H9 (cell line): ENCODE data around the gene SRPK2. TPM values are rescaled to one million over a fixed set of nuclear protein-coding genes. Genes with fewer than 3 reads are reported as not detected.

Source experiments
- DNase-seq: peaks from one replicate; pipeline ENCODE4 v3.0.0-alpha.2; 2017
- H2AFZ ChIP-seq: one replicate; pipeline ENCODE4 v1.6.1; 2013; ENCODE audit warnings: mild to moderate bottlenecking, low read length, control low read depth, moderate library complexity
- H2AK5ac ChIP-seq: 2 replicates; pipeline ENCODE4 v1.6.1; 2013; ENCODE audit warnings: low read length, control low read depth, mixed read lengths; ENCODE audit not compliant: insufficient read length
- H2BK120ac ChIP-seq: one replicate; pipeline ENCODE4 v1.6.1; 2013; ENCODE audit warnings: low read depth, mild to moderate bottlenecking, low read length, control low read depth, inconsistent platforms; ENCODE audit not compliant: poor library complexity, severe bottlenecking
- H2BK12ac ChIP-seq: 2 replicates; pipeline ENCODE4 v1.6.1; 2013; ENCODE audit warnings: low read length, control low read depth, mixed read lengths, low read depth; ENCODE audit not compliant: insufficient read length
- H2BK15ac ChIP-seq: 2 replicates; pipeline ENCODE4 v1.6.1; 2013; ENCODE audit warnings: low read depth, low read length, control low read depth
- H2BK20ac ChIP-seq: one replicate; pipeline ENCODE4 v1.6.1; 2013; ENCODE audit warnings: low read depth, mild to moderate bottlenecking, low read length, control low read depth, inconsistent platforms; ENCODE audit not compliant: poor library complexity, severe bottlenecking
- H2BK5ac ChIP-seq: 2 replicates; pipeline ENCODE4 v1.6.1; 2013; ENCODE audit warnings: low read length, control low read depth, mixed read lengths; ENCODE audit not compliant: insufficient read length
- H3K14ac ChIP-seq: 2 replicates; pipeline ENCODE4 v1.6.1; 2013; ENCODE audit warnings: low read length, control low read depth; ENCODE audit not compliant: insufficient read depth
- H3K18ac ChIP-seq: 2 replicates; pipeline ENCODE4 v1.6.1; 2013; ENCODE audit warnings: low read depth, mild to moderate bottlenecking, mixed read lengths, low read length, control low read depth; ENCODE audit not compliant: insufficient read length
- H3K23ac ChIP-seq: 2 replicates; pipeline ENCODE4 v1.6.1; 2013; ENCODE audit warnings: low read length, control low read depth, mixed read lengths, low read depth; ENCODE audit not compliant: insufficient read length
- H3K23me2 ChIP-seq: 2 replicates; pipeline ENCODE4 v1.6.1; 2013; ENCODE audit warnings: low read depth, mild to moderate bottlenecking, mixed read lengths, low read length, control low read depth; ENCODE audit not compliant: insufficient read length, poor library complexity, severe bottlenecking
- H3K27ac ChIP-seq: 2 replicates; pipeline ENCODE4 v1.5.1; 2013; ENCODE audit warnings: low read length, control low read depth, mixed read lengths, low read depth; ENCODE audit not compliant: insufficient read length
- H3K27me3 ChIP-seq: 2 replicates; pipeline ENCODE4 v1.6.1; 2013; ENCODE audit warnings: low read length, control low read depth, inconsistent platforms; ENCODE audit not compliant: insufficient read depth
- H3K4ac ChIP-seq: 2 replicates; pipeline ENCODE4 v1.6.1; 2013; ENCODE audit warnings: low read depth, mild to moderate bottlenecking, control low read depth, inconsistent platforms, low read length, moderate library complexity
- H3K4me1 ChIP-seq: 2 replicates; pipeline ENCODE4 v1.6.1; 2013; ENCODE audit warnings: low read length, control low read depth, inconsistent platforms; ENCODE audit not compliant: insufficient read depth
- H3K4me2 ChIP-seq: 2 replicates; pipeline ENCODE4 v1.6.1; 2013; ENCODE audit warnings: low read length, control low read depth, mixed read lengths; ENCODE audit not compliant: insufficient read length, insufficient read depth
- H3K56ac ChIP-seq: 2 replicates; pipeline ENCODE4 v1.6.1; 2013; ENCODE audit warnings: low read depth, mild to moderate bottlenecking, mixed read lengths, low read length, control low read depth; ENCODE audit not compliant: insufficient read length
- H3K79me1 ChIP-seq: 2 replicates; pipeline ENCODE4 v1.6.1; 2013; ENCODE audit warnings: low read depth, mild to moderate bottlenecking, moderate library complexity, low read length, control low read depth, inconsistent platforms; ENCODE audit not compliant: insufficient read depth, poor library complexity, severe bottlenecking
- H3K79me2 ChIP-seq: 2 replicates; pipeline ENCODE4 v1.6.1; 2013; ENCODE audit warnings: low read length, control low read depth, inconsistent platforms; ENCODE audit not compliant: insufficient read depth
- H3K9ac ChIP-seq: 2 replicates; pipeline ENCODE4 v1.6.1; 2013; ENCODE audit warnings: low read length, control low read depth, mixed read lengths; ENCODE audit not compliant: insufficient read length; ENCODE audit errors: extremely low read depth
- H3K9me3 ChIP-seq: one replicate; pipeline ENCODE4 v1.6.1; 2013; ENCODE audit warnings: low read depth, low read length, inconsistent platforms; ENCODE audit not compliant: control insufficient read depth
- H3T11ph ChIP-seq: one replicate; pipeline ENCODE4 v1.6.1; 2013; ENCODE audit warnings: mild to moderate bottlenecking, low read length, control low read depth, inconsistent platforms
- H4K20me1 ChIP-seq: one replicate; pipeline ENCODE4 v1.6.1; 2013; ENCODE audit not compliant: control insufficient read depth, insufficient read length, insufficient read depth
- H4K5ac ChIP-seq: 2 replicates; pipeline ENCODE4 v1.6.1; 2013; ENCODE audit warnings: low read depth, mild to moderate bottlenecking, mixed read lengths, low read length, control low read depth; ENCODE audit not compliant: insufficient read length
- H4K8ac ChIP-seq: replicated peaks from 2 replicates; pipeline ENCODE4 v1.6.1; 2013; ENCODE audit warnings: low read length, control low read depth, mixed read lengths, low read depth; ENCODE audit not compliant: insufficient read length
- H4K91ac ChIP-seq: 2 replicates; pipeline ENCODE4 v1.6.1; 2013; ENCODE audit warnings: low read depth, mild to moderate bottlenecking, moderate library complexity, mixed read lengths, low read length, control low read depth; ENCODE audit not compliant: insufficient read length
- H3K27ac Mint-ChIP-seq, 3 experiments: 2 replicates in 2 of 3; 3 replicates in 1 of 3; pipeline ENCODE4 v1.8.0; 2020 to 2021; ENCODE audit warnings: mixed read lengths in 3 of 3, mild to moderate bottlenecking in 1 of 3, moderate library complexity in 1 of 3
- H3K27me3 Mint-ChIP-seq: 2 replicates; pipeline ENCODE4 v1.8.0; 2021; ENCODE audit warnings: low read depth, mild to moderate bottlenecking, moderate library complexity, mixed read lengths
- H3K36me3 Mint-ChIP-seq, 3 experiments: 2 replicates in 2 of 3; 3 replicates in 1 of 3; pipeline ENCODE4 v1.8.0; 2020 to 2021; ENCODE audit warnings: low read depth in 3 of 3, mixed read lengths in 3 of 3; ENCODE audit not compliant: insufficient read depth in 1 of 3
- H3K4me1 Mint-ChIP-seq, 2 experiments: 2 replicates each; pipeline ENCODE4 v1.8.0; 2020; ENCODE audit warnings: mixed read lengths in 2 of 2
- H3K4me3 Mint-ChIP-seq, 2 experiments: 2 replicates in 1 of 2; 3 replicates in 1 of 2; pipeline ENCODE4 v1.8.0; 2020 to 2021; ENCODE audit warnings: mild to moderate bottlenecking in 2 of 2, mixed read lengths in 2 of 2, moderate library complexity in 1 of 2
- H3K9me3 Mint-ChIP-seq, 2 experiments: 2 replicates in 1 of 2; 3 replicates in 1 of 2; pipeline ENCODE4 v1.8.0; 2020; ENCODE audit warnings: mild to moderate bottlenecking in 2 of 2, mixed read lengths in 2 of 2, moderate library complexity in 1 of 2
- WGBS: extraction: QIAGEN DNeasy Blood & Tissue Kit; methylation state at CpG from one replicate; pipeline ENCODE4 v1.1.7; 2013; ENCODE audit warnings: missing lambda C conversion rate, low lambda C conversion rate, mixed read lengths; ENCODE audit not compliant: insufficient read length; ENCODE audit errors: extremely low coverage; 5-methylcytosine and 5-hydroxymethylcytosine counted together
- total RNA-seq: library from RNA; stranded (reverse); gene quantifications from 2 replicates; pipeline ENCODE4 v1.2.1, GENCODE V29; 2021
- TF ChIP-seq, protein P1 (sequence below): fragments of 200-600 bp; sonication (generic); conservative IDR thresholded peaks from 3 replicates; pipeline ENCODE4 v1.8.0; 2021; ENCODE audit warnings: antibody characterized with exemption, mild to moderate bottlenecking

SRPK2 gene
- total RNA-seq, 1 experiment from 2014 or later, result 41.1 TPM

DNA sequence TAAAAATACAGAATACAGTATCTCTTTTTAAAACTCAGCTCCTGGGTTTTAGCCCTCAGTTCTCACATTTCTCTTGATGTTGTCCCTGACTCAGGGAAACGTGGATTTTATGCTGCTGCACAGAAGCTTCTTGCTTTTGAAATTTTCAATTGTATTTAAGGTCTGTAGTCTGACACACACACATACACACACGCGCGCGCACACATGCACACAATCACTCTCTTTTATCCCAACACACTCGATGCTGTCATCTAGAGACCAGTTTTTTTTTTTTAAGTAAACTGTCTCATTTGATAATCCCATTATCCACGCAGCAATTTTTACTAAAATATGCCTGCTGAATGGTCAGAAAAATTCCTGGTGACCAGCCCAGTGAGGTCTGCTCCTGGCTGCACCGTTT lies 266.1 kb downstream of the SRPK2 start:
- H3K36me3 Mint-ChIP-seq, result peaks cover 2 to 21% (median 15%) of the 10 kb centered on the region in 3 experiments; a peak in 6 of 7 replicates
- no peak overlapping the region for H2AK5ac ChIP-seq
- H3K27ac ChIP-seq, result no peak overlapping the region
- no peaks in the 10 kb centered on the region for H3K9me3 ChIP-seq
- H3K27ac Mint-ChIP-seq, result peak overlapping the region in 1 of 3 experiments; percentile 76; a peak in 1 of 7 replicates
- H2AFZ ChIP-seq, result no peak overlapping the region
- H4K91ac ChIP-seq, result no peak overlapping the region
- H3K56ac ChIP-seq, result no peak overlapping the region
- TF ChIP-seq, protein P1, sequence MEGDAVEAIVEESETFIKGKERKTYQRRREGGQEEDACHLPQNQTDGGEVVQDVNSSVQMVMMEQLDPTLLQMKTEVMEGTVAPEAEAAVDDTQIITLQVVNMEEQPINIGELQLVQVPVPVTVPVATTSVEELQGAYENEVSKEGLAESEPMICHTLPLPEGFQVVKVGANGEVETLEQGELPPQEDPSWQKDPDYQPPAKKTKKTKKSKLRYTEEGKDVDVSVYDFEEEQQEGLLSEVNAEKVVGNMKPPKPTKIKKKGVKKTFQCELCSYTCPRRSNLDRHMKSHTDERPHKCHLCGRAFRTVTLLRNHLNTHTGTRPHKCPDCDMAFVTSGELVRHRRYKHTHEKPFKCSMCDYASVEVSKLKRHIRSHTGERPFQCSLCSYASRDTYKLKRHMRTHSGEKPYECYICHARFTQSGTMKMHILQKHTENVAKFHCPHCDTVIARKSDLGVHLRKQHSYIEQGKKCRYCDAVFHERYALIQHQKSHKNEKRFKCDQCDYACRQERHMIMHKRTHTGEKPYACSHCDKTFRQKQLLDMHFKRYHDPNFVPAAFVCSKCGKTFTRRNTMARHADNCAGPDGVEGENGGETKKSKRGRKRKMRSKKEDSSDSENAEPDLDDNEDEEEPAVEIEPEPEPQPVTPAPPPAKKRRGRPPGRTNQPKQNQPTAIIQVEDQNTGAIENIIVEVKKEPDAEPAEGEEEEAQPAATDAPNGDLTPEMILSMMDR, result no peak
- H3K4me1 Mint-ChIP-seq, result peaks cover 28 to 34% of the 10 kb centered on the region in 2 experiments
- H3K27me3 Mint-ChIP-seq, result no peaks in the 10 kb centered on the region; the same call in 1 of the 2 replicates
- no peak overlapping the region for H3K9ac ChIP-seq
- no peak overlapping the region for H2BK20ac ChIP-seq
- H3K79me1 ChIP-seq, result no peaks in the 10 kb centered on the region
- H2BK120ac ChIP-seq, result no peak overlapping the region
- H3K23ac ChIP-seq, result no peak overlapping the region
- H3K4me1 ChIP-seq, result no peaks in the 10 kb centered on the region; the same call in 1 of the 2 replicates
- H3K9me3 Mint-ChIP-seq, result no peaks in the 10 kb centered on the region
- H4K5ac ChIP-seq, result no peak overlapping the region
- no peak for DNase-seq
- no peak overlapping the region for H3K14ac ChIP-seq
- H2BK5ac ChIP-seq, result no peak overlapping the region
- no peaks in the 10 kb centered on the region for H3K27me3 ChIP-seq
- H3K23me2 ChIP-seq, result no peaks in the 10 kb centered on the region
- H3K18ac ChIP-seq, result no peak overlapping the region
- WGBS, result no CpG with 5 or more reads among the region's 8 CpGs
- no peak overlapping the region for H4K8ac ChIP-seq
- H3T11ph ChIP-seq, result no peak overlapping the region
- H2BK15ac ChIP-seq, result no peak overlapping the region
- no peak overlapping the region for H3K4me3 Mint-ChIP-seq
- H4K20me1 ChIP-seq, result no peaks in the 10 kb centered on the region
- no peak overlapping the region for H3K4ac ChIP-seq
- no peak overlapping the region for H2BK12ac ChIP-seq
- H3K4me2 ChIP-seq, result no peak overlapping the region
- H3K79me2 ChIP-seq, result no peaks in the 10 kb centered on the region
